ENCODE results near the gene MCU. TPM values are rescaled to one million over a fixed set of nuclear protein-coding genes. Genes with fewer than 3 reads are reported as not detected.

The MCU gene
- total RNA-seq, 1 experiment from 2014 or later, result 37.2 TPM

- TF ChIP-seq, protein P1, sequence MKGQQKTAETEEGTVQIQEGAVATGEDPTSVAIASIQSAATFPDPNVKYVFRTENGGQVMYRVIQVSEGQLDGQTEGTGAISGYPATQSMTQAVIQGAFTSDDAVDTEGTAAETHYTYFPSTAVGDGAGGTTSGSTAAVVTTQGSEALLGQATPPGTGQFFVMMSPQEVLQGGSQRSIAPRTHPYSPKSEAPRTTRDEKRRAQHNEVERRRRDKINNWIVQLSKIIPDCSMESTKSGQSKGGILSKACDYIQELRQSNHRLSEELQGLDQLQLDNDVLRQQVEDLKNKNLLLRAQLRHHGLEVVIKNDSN (CRISPR knock-in tag; IDR thresholded peaks at IDR 0.05), result no peak
- TF ChIP-seq, protein P2, sequence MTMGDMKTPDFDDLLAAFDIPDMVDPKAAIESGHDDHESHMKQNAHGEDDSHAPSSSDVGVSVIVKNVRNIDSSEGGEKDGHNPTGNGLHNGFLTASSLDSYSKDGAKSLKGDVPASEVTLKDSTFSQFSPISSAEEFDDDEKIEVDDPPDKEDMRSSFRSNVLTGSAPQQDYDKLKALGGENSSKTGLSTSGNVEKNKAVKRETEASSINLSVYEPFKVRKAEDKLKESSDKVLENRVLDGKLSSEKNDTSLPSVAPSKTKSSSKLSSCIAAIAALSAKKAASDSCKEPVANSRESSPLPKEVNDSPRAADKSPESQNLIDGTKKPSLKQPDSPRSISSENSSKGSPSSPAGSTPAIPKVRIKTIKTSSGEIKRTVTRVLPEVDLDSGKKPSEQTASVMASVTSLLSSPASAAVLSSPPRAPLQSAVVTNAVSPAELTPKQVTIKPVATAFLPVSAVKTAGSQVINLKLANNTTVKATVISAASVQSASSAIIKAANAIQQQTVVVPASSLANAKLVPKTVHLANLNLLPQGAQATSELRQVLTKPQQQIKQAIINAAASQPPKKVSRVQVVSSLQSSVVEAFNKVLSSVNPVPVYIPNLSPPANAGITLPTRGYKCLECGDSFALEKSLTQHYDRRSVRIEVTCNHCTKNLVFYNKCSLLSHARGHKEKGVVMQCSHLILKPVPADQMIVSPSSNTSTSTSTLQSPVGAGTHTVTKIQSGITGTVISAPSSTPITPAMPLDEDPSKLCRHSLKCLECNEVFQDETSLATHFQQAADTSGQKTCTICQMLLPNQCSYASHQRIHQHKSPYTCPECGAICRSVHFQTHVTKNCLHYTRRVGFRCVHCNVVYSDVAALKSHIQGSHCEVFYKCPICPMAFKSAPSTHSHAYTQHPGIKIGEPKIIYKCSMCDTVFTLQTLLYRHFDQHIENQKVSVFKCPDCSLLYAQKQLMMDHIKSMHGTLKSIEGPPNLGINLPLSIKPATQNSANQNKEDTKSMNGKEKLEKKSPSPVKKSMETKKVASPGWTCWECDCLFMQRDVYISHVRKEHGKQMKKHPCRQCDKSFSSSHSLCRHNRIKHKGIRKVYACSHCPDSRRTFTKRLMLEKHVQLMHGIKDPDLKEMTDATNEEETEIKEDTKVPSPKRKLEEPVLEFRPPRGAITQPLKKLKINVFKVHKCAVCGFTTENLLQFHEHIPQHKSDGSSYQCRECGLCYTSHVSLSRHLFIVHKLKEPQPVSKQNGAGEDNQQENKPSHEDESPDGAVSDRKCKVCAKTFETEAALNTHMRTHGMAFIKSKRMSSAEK (CRISPR knock-in tag; IDR thresholded peaks at IDR 0.05; ENCODE audit: borderline replicate concordance), result no peak
- TF ChIP-seq ETV6 (CRISPR knock-in tag; IDR thresholded peaks at IDR 0.05) (no peak), ZNF121 (CRISPR knock-in tag; IDR thresholded peaks at IDR 0.05) (no peak), KAT7 (CRISPR knock-in tag; IDR thresholded peaks at IDR 0.05; ENCODE audit: borderline replicate concordance) (no peak)
- TF ChIP-seq, protein P3, sequence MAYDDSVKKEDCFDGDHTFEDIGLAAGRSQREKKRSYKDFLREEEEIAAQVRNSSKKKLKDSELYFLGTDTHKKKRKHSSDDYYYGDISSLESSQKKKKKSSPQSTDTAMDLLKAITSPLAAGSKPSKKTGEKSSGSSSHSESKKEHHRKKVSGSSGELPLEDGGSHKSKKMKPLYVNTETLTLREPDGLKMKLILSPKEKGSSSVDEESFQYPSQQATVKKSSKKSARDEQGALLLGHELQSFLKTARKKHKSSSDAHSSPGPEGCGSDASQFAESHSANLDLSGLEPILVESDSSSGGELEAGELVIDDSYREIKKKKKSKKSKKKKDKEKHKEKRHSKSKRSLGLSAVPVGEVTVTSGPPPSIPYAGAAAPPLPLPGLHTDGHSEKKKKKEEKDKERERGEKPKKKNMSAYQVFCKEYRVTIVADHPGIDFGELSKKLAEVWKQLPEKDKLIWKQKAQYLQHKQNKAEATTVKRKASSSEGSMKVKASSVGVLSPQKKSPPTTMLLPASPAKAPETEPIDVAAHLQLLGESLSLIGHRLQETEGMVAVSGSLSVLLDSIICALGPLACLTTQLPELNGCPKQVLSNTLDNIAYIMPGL (CRISPR knock-in tag; IDR thresholded peaks at IDR 0.05), result no peak
These were observed 46.5 kb downstream of the MCU start (continued) for GRCh38 chr10:72738486-72738885.

- no peak for DNase-seq (ENCODE audit: low spot score)
- peak; percentile 71 for ATAC-seq
- H3K27ac Mint-ChIP-seq, result peak overlapping the region; percentile 64
- ChIA-PET CTCF (no interaction called here), POLR2A (no interaction called here)
- TF ChIP-seq ZNF396 (CRISPR knock-in tag; IDR thresholded peaks at IDR 0.05; ENCODE audit: borderline replicate concordance) (no peak), ZMAT4 (CRISPR knock-in tag; IDR thresholded peaks at IDR 0.05) (no peak), ATF3 (CRISPR knock-in tag; conservative IDR thresholded peaks at IDR 0.05) (no peak)
- TF ChIP-seq, protein P4, sequence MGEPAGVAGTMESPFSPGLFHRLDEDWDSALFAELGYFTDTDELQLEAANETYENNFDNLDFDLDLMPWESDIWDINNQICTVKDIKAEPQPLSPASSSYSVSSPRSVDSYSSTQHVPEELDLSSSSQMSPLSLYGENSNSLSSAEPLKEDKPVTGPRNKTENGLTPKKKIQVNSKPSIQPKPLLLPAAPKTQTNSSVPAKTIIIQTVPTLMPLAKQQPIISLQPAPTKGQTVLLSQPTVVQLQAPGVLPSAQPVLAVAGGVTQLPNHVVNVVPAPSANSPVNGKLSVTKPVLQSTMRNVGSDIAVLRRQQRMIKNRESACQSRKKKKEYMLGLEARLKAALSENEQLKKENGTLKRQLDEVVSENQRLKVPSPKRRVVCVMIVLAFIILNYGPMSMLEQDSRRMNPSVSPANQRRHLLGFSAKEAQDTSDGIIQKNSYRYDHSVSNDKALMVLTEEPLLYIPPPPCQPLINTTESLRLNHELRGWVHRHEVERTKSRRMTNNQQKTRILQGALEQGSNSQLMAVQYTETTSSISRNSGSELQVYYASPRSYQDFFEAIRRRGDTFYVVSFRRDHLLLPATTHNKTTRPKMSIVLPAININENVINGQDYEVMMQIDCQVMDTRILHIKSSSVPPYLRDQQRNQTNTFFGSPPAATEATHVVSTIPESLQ (CRISPR knock-in tag; IDR thresholded peaks at IDR 0.05), result no peak
- H3K27me3 Mint-ChIP-seq (ENCODE audit: low read depth), result no peaks in the 10 kb centered on the region
- H3K4me1 Mint-ChIP-seq, result peaks cover 50% of the 10 kb centered on the region
- H3K36me3 Mint-ChIP-seq, result no peaks in the 10 kb centered on the region
- H3K9me3 Mint-ChIP-seq, result no peaks in the 10 kb centered on the region
- no peak overlapping the region for H3K4me3 Mint-ChIP-seq
These were observed 48.6 kb downstream of the MCU start for GRCh38 chr10:72740528-72740927.

GRCh38 chr10:72742092-72742491 lies 50.1 kb downstream of the MCU start:
- H3K36me3 Mint-ChIP-seq, result no peaks in the 10 kb centered on the region
- ChIA-PET POLR2A (no interaction called here), CTCF (interaction anchor here (0.5 to 1.5 kb wide), 2 partner anchors 15 to 115 kb away, joined by 3 to 6 read pairs; no protein-coding TSS in a partner anchor)
- H3K27me3 Mint-ChIP-seq (ENCODE audit: low read depth), result no peaks in the 10 kb centered on the region
- H3K4me1 Mint-ChIP-seq, result peaks cover 46% of the 10 kb centered on the region
- no peak overlapping the region for H3K4me3 Mint-ChIP-seq
- no peak for DNase-seq (ENCODE audit: low spot score)
- no peak overlapping the region for H3K27ac Mint-ChIP-seq
- ATAC-seq, result no peak
- no peaks in the 10 kb centered on the region for H3K9me3 Mint-ChIP-seq
- TF ChIP-seq TEAD4 (CRISPR knock-in tag; IDR thresholded peaks at IDR 0.05) (no peak), ZNF512 (CRISPR knock-in tag; IDR thresholded peaks at IDR 0.05; ENCODE audit: borderline replicate concordance) (no peak)
- TF ChIP-seq, protein P5, sequence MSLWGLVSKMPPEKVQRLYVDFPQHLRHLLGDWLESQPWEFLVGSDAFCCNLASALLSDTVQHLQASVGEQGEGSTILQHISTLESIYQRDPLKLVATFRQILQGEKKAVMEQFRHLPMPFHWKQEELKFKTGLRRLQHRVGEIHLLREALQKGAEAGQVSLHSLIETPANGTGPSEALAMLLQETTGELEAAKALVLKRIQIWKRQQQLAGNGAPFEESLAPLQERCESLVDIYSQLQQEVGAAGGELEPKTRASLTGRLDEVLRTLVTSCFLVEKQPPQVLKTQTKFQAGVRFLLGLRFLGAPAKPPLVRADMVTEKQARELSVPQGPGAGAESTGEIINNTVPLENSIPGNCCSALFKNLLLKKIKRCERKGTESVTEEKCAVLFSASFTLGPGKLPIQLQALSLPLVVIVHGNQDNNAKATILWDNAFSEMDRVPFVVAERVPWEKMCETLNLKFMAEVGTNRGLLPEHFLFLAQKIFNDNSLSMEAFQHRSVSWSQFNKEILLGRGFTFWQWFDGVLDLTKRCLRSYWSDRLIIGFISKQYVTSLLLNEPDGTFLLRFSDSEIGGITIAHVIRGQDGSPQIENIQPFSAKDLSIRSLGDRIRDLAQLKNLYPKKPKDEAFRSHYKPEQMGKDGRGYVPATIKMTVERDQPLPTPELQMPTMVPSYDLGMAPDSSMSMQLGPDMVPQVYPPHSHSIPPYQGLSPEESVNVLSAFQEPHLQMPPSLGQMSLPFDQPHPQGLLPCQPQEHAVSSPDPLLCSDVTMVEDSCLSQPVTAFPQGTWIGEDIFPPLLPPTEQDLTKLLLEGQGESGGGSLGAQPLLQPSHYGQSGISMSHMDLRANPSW (CRISPR knock-in tag; conservative IDR thresholded peaks at IDR 0.05; ENCODE audit: low read depth), result no peak
- TF ChIP-seq, protein P2 (CRISPR knock-in tag; IDR thresholded peaks at IDR 0.05; ENCODE audit: borderline replicate concordance), result no peak
